HepG2 (cell line): ENCODE data around the gene METTL1. TPM values are rescaled to one million over a fixed set of nuclear protein-coding genes. Genes with fewer than 3 reads are reported as not detected.
A peak's percentile ranks its signal among the peaks of the same experiment; 100 is the strongest.

Experiments
- CREBL2 ChIP-seq: sonication (generic); formaldehyde crosslinking; IDR thresholded peaks from 2 replicates; pipeline ENCODE4 v1.8.1; 2023; ENCODE audit warnings: missing genetic modification reagents, mild to moderate bottlenecking, borderline replicate concordance
- FOXK1 ChIP-seq: sonication (generic); formaldehyde crosslinking; IDR thresholded peaks from 2 replicates; pipeline ENCODE4 v1.4.0; 2020; ENCODE audit warnings: low read depth, missing genetic modification reagents, borderline replicate concordance
- HNRNPK ChIP-seq: fragments of 200-400 bp; formaldehyde crosslinking; IDR thresholded peaks from 2 replicates; pipeline ENCODE4 v1.6.1; 2018; ENCODE audit warnings: low read length, low read depth, moderate library complexity, mild to moderate bottlenecking; ENCODE audit not compliant: poor library complexity, severe bottlenecking
- MAFK ChIP-seq, 2 experiments: IDR thresholded peaks in 1 of 2; conservative IDR thresholded peaks in 1 of 2; 2 replicates each; pipeline ENCODE4 v1.6.1; 2011; ENCODE audit warnings: improper control_type of control experiment in 2 of 2, low read length in 2 of 2
- MYPOP ChIP-seq: sonication (generic); formaldehyde crosslinking; IDR thresholded peaks from 2 replicates; pipeline ENCODE4 v1.8.1; 2023; ENCODE audit warnings: mild to moderate bottlenecking, moderate library complexity, missing genetic modification reagents
- PPARG ChIP-seq: conservative IDR thresholded peaks from 2 replicates; pipeline ENCODE4 v1.6.1; 2016; ENCODE audit warnings: missing biosample characterization, missing genetic modification reagents
- PRDM4 ChIP-seq: sonication (generic); formaldehyde crosslinking; IDR thresholded peaks from 2 replicates; pipeline ENCODE4 v1.9.0; 2021; ENCODE audit warnings: missing genetic modification reagents, borderline replicate concordance
- RCOR2 ChIP-seq: IDR thresholded peaks from 2 replicates; pipeline ENCODE4 v1.6.1; 2016; ENCODE audit warnings: missing biosample characterization, missing genetic modification reagents
- SAP130 ChIP-seq: IDR thresholded peaks from 2 replicates; pipeline ENCODE4 v1.6.1; 2016; ENCODE audit warnings: low read depth
- TCF7L2 ChIP-seq: IDR thresholded peaks from 2 replicates; pipeline ENCODE4 v1.6.1; 2011; ENCODE audit warnings: mild to moderate bottlenecking, low read depth, low read length, moderate library complexity
- TIGD3 ChIP-seq: sonication (generic); formaldehyde crosslinking; IDR thresholded peaks from 2 replicates; pipeline ENCODE4 v1.5.1; 2020; ENCODE audit warnings: mild to moderate bottlenecking, missing genetic modification reagents, borderline replicate concordance
- ZHX1 ChIP-seq: sonication (generic); formaldehyde crosslinking; IDR thresholded peaks from 2 replicates; pipeline ENCODE4 v1.8.1; 2022; ENCODE audit warnings: low read depth, mild to moderate bottlenecking, missing genetic modification reagents
- ZNF232 ChIP-seq: sonication (generic); formaldehyde crosslinking; IDR thresholded peaks from 2 replicates; pipeline ENCODE4 v1.4.0; 2020; ENCODE audit warnings: missing genetic modification reagents, borderline replicate concordance
- ZNF496 ChIP-seq: sonication (generic); formaldehyde crosslinking; IDR thresholded peaks from 2 replicates; pipeline ENCODE4 v1.8.1; 2023; ENCODE audit warnings: mild to moderate bottlenecking, moderate library complexity, missing genetic modification reagents; ENCODE audit not compliant: insufficient replicate concordance
- ZNF710 ChIP-seq: sonication (generic); formaldehyde crosslinking; IDR thresholded peaks from 2 replicates; pipeline ENCODE4 v1.5.0; 2020; ENCODE audit warnings: mild to moderate bottlenecking, missing genetic modification reagents, borderline replicate concordance
- ZNF777 ChIP-seq: sonication (generic); formaldehyde crosslinking; IDR thresholded peaks from 2 replicates; pipeline ENCODE4 v1.4.0; 2020; ENCODE audit warnings: missing genetic modification reagents
- ZNF839 ChIP-seq: sonication (generic); formaldehyde crosslinking; IDR thresholded peaks from 2 replicates; pipeline ENCODE4 v1.4.0; 2020; ENCODE audit warnings: missing genetic modification reagents, mild to moderate bottlenecking, borderline replicate concordance
- polyA plus RNA-seq, 8 experiments: library from polyadenylated mRNA; depleted of rRNA in 3 of 8; stranded (reverse) in 7 of 8; unstranded in 1 of 8; fragments of >200 nt; fragmentation: Illumina TruSeq in 4 of 8; extraction: Trizol in 4 of 8; gene quantifications; 2 replicates each; pipeline versions ENCODE4 v1.2.1 to v1.2.3, GENCODE V29; 2011 to 2016; ENCODE audit warnings: low read depth in 4 of 8, missing spikeins in 1 of 8, mixed read lengths in 1 of 8; ENCODE audit not compliant: insufficient read depth in 1 of 8
- total RNA-seq, 5 experiments: library from RNA; depleted of rRNA; stranded (reverse); fragments of >200 nt; fragmentation: Illumina TruSeq; extraction: Trizol; gene quantifications; 2 replicates each; pipeline ENCODE4 v1.2.3, GENCODE V29; 2016; ENCODE audit warnings: low read depth in 1 of 5

METTL1 gene
- total and polyA plus RNA-seq, 2 of the 13 experiments (the other 11 are each of a cell fraction or from before 2014, with no cell fraction given) = 34.7 to 36.9 TPM

GRCh38 chr12:57751788-57752667 is 19.9 kb downstream of the METTL1 start, which contains the start of gene CDK4 (continued):
- TF ChIP-seq ZNF710 (peak; percentile 66; the same call in 1 of the 2 replicates), ZHX1 (CRISPR knock-in tag) (peak; percentile 93), FOXK1 (CRISPR knock-in tag) (peak; percentile 96; the same call in 1 of the 2 replicates), SAP130 (CRISPR knock-in tag) (peak; percentile 99), HNRNPK (peak; percentile 86), CREBL2 (CRISPR knock-in tag) (peak; percentile 82; the same call in 1 of the 2 replicates), PRDM4 (CRISPR knock-in tag) (peak; percentile 75; the same call in 1 of the 2 replicates), TIGD3 (no peak), ZNF232 (CRISPR knock-in tag) (peak; percentile 84; the same call in 1 of the 2 replicates), ZNF496 (no peak), MYPOP (no peak; the same call in 1 of the 2 replicates), ZNF839 (CRISPR knock-in tag) (no peak), MAFK (conservative IDR thresholded peaks at IDR 0.05 in 1 of 2, IDR thresholded peaks at IDR 0.05 in 1 of 2; ENCODE audit: low read length in 2 of 2) (no peak), RCOR2 (peak; percentile 45; the same call in 1 of the 2 replicates), ZNF777 (peak; percentile 73), PPARG (CRISPR knock-in tag) (0 out of 2 replicates have a peak, but pooled peaks have one; percentile 23), TCF7L2 (no peak)
